A549 treated with dexamethasone at 1 μM for 4 hours (cell line): ENCODE measurements around the gene TRAF4. TPM values are rescaled to one million over a fixed set of nuclear protein-coding genes. Genes with fewer than 3 reads are reported as not detected.

Experiments used
- total RNA-seq: library from RNA; stranded (reverse); fragments of 200-300 nt; extraction: Qiagen RNA extraction; gene quantifications from 5 replicates; pipeline ENCODE4 v1.2.3, GENCODE V29; 2022

TRAF4 gene, protein sequence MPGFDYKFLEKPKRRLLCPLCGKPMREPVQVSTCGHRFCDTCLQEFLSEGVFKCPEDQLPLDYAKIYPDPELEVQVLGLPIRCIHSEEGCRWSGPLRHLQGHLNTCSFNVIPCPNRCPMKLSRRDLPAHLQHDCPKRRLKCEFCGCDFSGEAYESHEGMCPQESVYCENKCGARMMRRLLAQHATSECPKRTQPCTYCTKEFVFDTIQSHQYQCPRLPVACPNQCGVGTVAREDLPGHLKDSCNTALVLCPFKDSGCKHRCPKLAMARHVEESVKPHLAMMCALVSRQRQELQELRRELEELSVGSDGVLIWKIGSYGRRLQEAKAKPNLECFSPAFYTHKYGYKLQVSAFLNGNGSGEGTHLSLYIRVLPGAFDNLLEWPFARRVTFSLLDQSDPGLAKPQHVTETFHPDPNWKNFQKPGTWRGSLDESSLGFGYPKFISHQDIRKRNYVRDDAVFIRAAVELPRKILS
- total RNA-seq = 46.2 to 72.9 TPM (median 69.6 TPM) in 5 replicates

DNA sequence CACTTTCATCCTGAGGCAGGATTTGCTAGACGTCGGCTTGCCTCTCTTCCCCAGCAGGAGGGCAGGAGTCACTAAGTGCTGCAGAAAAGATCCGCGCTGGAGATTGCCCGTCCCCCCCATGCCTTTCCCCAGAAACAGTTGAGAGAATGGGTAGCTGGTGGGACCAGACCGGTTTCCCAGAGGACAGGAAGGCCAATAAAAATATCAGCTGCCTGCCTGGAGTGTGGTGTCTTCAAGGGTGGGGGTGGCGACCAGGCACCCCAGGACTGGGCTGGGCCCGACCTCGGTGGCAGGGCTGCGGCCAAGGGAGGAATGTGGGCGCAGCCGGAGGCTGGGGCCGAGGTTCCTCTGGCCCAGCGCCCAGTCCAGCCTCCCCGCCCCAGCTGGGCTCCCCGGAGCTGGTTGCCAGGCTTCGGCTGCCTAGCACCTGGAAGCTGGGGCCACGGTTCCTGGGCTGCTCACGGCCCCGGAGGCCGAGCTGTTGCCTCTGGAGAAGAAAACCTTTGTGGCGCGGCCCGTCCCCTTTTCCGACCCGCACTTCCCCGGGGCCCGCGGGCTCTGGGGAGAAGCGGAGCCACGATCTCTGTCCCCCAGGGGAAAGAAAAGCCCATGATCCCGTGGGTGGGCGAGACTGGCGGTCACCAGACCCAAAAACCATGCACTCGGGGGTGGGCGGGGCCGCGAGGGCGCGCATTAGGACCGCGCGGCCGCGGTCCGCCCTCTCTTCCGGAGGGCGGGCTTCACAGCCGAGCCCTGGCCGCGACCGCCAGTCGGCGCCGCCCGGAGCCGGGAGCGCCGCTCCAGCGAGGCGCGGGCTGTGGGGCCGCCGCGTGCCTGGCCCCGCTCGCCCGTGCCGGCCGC lies at the start of gene TRAF4:
Gene TRAF4, plus strand, starts transcription at position 769 of the 861 bp plus-strand sequence. CDS start 102 bp downstream, outside the sequence.

DNA sequence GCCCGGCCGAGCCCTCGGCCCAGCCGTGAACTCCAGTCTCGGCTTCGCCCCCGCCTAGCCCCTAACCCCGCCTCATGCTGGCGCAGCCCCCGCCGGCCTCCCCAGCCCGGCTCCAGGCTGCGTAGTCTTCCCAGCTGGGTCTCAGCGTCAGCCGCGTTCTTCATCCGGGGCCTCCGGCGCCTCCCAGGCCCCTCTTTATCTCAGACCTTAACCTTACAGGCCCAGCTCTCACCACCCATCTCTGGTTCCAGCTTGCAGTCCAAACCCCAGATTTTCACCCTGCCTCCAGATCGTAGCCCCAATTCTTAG lies 32.1 kb upstream of the TRAF4 start, which contains the start of gene PROCA1:
Gene PROCA1, minus strand, starts transcription at position 166 of the 309 bp plus-strand sequence. CDS start 228 bp downstream, outside the sequence.

DNA sequence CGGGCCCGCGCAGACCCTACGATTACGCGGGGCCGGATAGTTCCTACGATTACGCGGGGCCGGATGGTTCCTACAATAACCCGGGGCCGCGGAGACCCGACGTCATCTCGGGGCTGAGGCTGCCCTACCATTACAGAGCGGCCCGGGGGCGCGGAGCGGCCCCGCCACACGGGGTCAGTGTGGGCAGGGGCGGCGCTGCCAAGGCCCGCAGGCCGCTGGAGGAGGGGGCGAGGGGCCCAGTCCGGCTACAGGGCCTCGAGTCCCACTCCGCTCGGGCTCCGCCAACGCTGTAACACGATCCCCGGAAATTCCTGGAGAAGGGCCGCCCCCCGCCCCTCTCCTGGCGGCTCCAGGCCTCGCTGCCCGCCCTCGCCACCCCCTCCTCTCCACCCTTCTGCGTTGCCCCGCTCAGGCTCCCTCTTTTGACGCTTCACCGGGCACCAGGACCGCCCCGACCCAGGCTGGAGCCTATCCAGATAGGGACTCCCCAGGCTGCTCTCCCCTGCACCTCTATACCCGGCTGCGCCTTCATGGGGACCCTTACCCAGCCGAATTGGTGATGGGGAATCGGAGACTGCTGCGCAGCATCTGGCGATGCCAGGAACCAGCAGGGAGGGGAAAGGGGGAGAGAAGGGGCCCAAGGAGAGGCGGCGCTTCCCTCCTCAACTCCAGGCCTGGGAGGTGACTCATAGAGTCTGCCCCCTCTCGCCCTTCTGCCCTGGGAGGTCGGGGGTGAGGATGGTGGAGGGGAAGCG lies 26.1 kb upstream of the TRAF4 start, which contains the start of gene RAB34:
Gene RAB34, minus strand, starts transcription at position 291 of the 755 bp plus-strand sequence. CDS start 602 bp downstream, outside the sequence.

DNA sequence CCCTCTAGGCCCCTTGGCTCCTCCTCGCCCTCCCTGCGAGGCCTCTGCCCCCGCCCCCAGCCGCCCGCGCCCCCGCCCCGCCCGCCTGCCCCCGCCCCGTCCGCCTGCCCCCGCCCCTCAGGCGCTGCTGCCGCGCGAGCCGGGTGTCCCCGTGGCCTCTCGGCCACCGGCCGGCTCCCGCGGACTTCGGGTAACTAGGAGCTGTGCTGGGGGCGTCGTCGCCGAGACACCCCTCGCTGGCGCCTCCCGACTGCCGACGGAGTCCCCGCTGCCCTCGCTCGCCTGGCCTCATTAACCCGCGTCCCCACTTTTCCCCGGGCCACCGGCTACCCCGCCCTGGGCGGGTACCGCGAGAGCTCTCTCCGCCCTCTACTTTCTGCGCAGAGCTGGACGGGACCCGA lies 17.6 kb upstream of the TRAF4 start, which contains the start of gene TLCD1:
Gene TLCD1, minus strand, starts transcription at position 8 of the 401 bp plus-strand sequence. CDS start 136 bp downstream, outside the sequence.

DNA sequence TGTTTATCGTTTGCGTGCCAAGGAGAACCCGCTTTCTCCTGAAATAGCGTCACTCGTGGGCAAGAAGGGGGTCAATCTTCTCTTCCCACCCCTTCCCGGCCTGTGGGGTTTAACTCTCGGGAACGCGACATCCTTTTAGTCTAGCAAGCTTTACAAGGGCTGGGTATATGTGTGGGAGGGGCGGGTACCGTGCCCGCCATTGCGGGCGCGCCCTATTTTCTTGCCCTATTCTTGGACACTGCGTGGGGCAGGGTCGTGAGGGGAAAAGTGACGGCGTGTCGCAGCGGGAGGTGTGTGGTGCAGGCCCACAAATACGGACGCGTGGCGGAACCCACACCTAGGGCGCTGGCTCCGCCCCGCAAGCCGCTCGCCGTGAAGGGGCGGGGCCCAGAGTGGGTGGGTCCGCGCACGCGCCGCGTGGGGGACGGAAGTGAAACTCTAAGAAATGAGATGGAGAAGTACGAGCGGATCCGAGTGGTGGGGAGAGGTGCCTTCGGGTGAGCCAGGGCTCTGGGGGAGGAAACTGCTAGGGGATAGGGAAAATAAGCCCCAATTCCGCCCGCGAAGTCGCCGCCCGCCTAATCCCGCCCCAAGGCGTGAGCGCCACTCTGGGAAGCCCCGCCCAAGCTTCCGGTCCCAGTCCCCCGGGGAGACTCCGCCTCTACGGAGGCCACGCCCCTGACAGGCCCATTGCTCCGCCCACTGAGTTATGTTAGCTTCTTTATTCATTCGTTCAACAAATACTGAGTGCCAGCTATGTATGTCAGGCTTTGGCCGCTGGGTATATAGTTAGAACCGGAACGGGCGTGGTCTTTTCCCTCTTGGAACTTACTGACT lies 15.2 kb upstream of the TRAF4 start, which contains the start of gene NEK8:
Gene NEK8, plus strand, starts transcription at position 425 of the 837 bp plus-strand sequence. Its CDS starts 26 bp downstream, at position 451.

Other genes starting within 250 kb of the TRAF4 start
- 0.02 to 0.03 TPM (median 0.02 TPM) in 3 of 5 replicates, not detected in the others for gene FOXN1, start 237.7 kb upstream of the TRAF4 start, total RNA-seq
- gene UNC119, start 191.4 kb upstream of the TRAF4 start, total RNA-seq = 21.9 to 31.8 TPM (median 29.0 TPM) in 5 replicates
- 54.1 to 65.1 TPM (median 60.5 TPM) in 5 replicates for gene PIGS, start 172.5 kb upstream of the TRAF4 start, total RNA-seq
- 1.4 to 2.5 TPM (median 2.0 TPM) in 5 replicates for gene ALDOC, start 167.1 kb upstream of the TRAF4 start, total RNA-seq
- 64.8 to 73.8 TPM (median 69.0 TPM) in 5 replicates for gene SPAG5, start 145.0 kb upstream of the TRAF4 start, total RNA-seq
- 1.8 to 5.6 TPM (median 4.3 TPM) in 5 replicates for gene RSKR, start 129.8 kb upstream of the TRAF4 start, total RNA-seq
- 58.8 to 74.2 TPM (median 69.1 TPM) in 5 replicates for gene BLTP2, start 98.9 kb upstream of the TRAF4 start, total RNA-seq
- 75.2 to 84.3 TPM (median 77.7 TPM) in 5 replicates for gene SDF2, start 82.1 kb upstream of the TRAF4 start, total RNA-seq
- gene SUPT6H, start 81.8 kb upstream of the TRAF4 start, total RNA-seq = 56.8 to 83.6 TPM (median 78.1 TPM) in 5 replicates
- gene PROCA1, start 32.1 kb upstream of the TRAF4 start, total RNA-seq = 0.87 to 1.6 TPM (median 1.4 TPM) in 5 replicates
- gene RAB34, start 26.1 kb upstream of the TRAF4 start, total RNA-seq = 192 to 231 TPM (median 217 TPM) in 5 replicates
- 1,532 to 2,344 TPM (median 1,598 TPM) in 5 replicates for gene RPL23A, start 24.0 kb upstream of the TRAF4 start, total RNA-seq
- 27.5 to 45.5 TPM (median 40.7 TPM) in 5 replicates for gene TLCD1, start 17.8 kb upstream of the TRAF4 start, total RNA-seq
- gene NEK8, start 15.2 kb upstream of the TRAF4 start, total RNA-seq = 2.5 to 3.9 TPM (median 3.7 TPM) in 5 replicates
- 31.8 to 55.0 TPM (median 49.9 TPM) in 5 replicates for gene FAM222B, start 98.8 kb downstream of the TRAF4 start, total RNA-seq
- gene ERAL1, start 111.0 kb downstream of the TRAF4 start, total RNA-seq = 69.9 to 83.2 TPM (median 80.3 TPM) in 5 replicates
- 69.2 to 96.1 TPM (median 91.3 TPM) in 5 replicates for gene FLOT2, start 153.7 kb downstream of the TRAF4 start, total RNA-seq
- gene DHRS13, start 159.1 kb downstream of the TRAF4 start, total RNA-seq = 5.8 to 7.0 TPM (median 6.5 TPM) in 5 replicates
- gene PHF12, start 207.5 kb downstream of the TRAF4 start, total RNA-seq = 27.2 to 39.1 TPM (median 36.7 TPM) in 5 replicates